ENCODE data around the gene LBX2. TPM values are rescaled to one million over a fixed set of nuclear protein-coding genes. Genes with fewer than 3 reads are reported as not detected.
A peak's percentile ranks its signal among the peaks of the same experiment; 100 is the strongest.

Gene LBX2
- total and polyA plus RNA-seq, 9 of the 15 experiments (the other 6 are each of a cell fraction or from before 2014, with no cell fraction given) = 0.39 to 6.2 (median 1.8) TPM; not detected in 1

DNA sequence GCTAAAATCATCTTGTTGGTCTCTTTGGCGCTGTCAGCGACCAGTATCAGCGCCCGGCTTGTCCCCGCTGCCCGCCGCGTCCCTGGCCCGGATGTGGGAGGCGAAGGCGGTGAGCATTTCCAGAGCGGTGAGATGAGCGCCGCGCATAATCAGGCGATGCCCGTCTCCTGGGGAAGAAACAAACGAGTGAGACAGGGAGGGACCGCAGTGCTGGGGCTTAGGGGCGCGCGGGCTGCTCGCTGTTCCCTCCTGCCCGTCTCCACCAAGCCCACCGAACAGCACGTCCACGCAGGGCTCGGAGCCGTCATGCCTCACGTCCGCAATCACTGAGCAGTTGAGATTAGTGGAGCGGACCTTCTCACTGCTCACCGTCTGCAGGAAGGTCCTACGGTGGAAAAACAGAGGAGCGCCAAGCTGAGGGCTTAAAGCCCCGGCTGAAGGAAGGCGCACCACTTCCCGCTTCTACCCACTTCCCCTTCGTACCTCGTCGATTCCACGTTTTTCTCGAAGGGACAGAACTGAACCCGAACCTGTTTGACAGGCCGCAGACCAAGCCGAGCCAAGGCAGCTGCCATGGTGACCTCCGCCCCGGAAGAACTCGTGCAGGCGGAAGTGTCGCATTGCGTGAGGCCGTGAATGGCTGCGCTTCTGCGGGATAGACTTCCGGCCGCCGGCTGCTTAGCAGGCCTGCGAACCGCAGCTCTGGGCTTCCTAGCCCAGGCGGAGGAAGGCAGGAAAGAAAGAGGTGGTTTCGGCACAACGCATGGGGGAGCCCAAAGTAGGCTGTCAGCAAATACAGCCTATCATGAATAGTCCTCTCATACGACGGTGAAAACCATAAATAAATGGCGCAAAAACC is 27.1 kb downstream of the LBX2 start, which contains the start of gene MRPL53 (continued):
- TF ChIP-seq, protein P1, sequence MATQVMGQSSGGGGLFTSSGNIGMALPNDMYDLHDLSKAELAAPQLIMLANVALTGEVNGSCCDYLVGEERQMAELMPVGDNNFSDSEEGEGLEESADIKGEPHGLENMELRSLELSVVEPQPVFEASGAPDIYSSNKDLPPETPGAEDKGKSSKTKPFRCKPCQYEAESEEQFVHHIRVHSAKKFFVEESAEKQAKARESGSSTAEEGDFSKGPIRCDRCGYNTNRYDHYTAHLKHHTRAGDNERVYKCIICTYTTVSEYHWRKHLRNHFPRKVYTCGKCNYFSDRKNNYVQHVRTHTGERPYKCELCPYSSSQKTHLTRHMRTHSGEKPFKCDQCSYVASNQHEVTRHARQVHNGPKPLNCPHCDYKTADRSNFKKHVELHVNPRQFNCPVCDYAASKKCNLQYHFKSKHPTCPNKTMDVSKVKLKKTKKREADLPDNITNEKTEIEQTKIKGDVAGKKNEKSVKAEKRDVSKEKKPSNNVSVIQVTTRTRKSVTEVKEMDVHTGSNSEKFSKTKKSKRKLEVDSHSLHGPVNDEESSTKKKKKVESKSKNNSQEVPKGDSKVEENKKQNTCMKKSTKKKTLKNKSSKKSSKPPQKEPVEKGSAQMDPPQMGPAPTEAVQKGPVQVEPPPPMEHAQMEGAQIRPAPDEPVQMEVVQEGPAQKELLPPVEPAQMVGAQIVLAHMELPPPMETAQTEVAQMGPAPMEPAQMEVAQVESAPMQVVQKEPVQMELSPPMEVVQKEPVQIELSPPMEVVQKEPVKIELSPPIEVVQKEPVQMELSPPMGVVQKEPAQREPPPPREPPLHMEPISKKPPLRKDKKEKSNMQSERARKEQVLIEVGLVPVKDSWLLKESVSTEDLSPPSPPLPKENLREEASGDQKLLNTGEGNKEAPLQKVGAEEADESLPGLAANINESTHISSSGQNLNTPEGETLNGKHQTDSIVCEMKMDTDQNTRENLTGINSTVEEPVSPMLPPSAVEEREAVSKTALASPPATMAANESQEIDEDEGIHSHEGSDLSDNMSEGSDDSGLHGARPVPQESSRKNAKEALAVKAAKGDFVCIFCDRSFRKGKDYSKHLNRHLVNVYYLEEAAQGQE (IDR thresholded peaks at IDR 0.05; ENCODE audit: borderline replicate concordance) = peak; percentile 22; the same call in 1 of the 2 replicates
- TF ChIP-seq, protein P1 (CRISPR knock-in tag; IDR thresholded peaks at IDR 0.05; ENCODE audit: low read depth) = 0 out of 2 replicates have a peak, but pooled peaks have one; percentile 80
- TF ChIP-seq RBM17 (IDR thresholded peaks at IDR 0.05; ENCODE audit: borderline replicate concordance, low read depth, low read length) = no peak
- TF ChIP-seq CTCFL (IDR thresholded peaks at IDR 0.05; ENCODE audit: borderline replicate concordance, insufficient read depth, low read depth, low read length, poor library complexity, severe bottlenecking) = no peak
- peak; percentile 85 for TF ChIP-seq CBX1 (IDR thresholded peaks at IDR 0.05; ENCODE audit: low read depth)
- TF ChIP-seq MAFK (IDR thresholded peaks at IDR 0.05; ENCODE audit: low read length) = no peak
- no peak for TF ChIP-seq ZNF174 (CRISPR knock-in tag; IDR thresholded peaks at IDR 0.05)
- no peak for TF ChIP-seq CC2D1A (IDR thresholded peaks at IDR 0.05)
- no peak for TF ChIP-seq ZNF444 (CRISPR knock-in tag; IDR thresholded peaks at IDR 0.05)
- TF ChIP-seq, protein P2, sequence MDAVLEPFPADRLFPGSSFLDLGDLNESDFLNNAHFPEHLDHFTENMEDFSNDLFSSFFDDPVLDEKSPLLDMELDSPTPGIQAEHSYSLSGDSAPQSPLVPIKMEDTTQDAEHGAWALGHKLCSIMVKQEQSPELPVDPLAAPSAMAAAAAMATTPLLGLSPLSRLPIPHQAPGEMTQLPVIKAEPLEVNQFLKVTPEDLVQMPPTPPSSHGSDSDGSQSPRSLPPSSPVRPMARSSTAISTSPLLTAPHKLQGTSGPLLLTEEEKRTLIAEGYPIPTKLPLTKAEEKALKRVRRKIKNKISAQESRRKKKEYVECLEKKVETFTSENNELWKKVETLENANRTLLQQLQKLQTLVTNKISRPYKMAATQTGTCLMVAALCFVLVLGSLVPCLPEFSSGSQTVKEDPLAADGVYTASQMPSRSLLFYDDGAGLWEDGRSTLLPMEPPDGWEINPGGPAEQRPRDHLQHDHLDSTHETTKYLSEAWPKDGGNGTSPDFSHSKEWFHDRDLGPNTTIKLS (IDR thresholded peaks at IDR 0.05; ENCODE audit: borderline replicate concordance, low read depth) = 0 out of 2 replicates have a peak, but pooled peaks have one; percentile 59
- TF ChIP-seq TBL1XR1 (IDR thresholded peaks at IDR 0.05; ENCODE audit: low read length in 2 of 2) = peak in 1 of 2 experiments; percentile 70; a peak in 1 of 4 replicates
- TF ChIP-seq EWSR1 (IDR thresholded peaks at IDR 0.05; ENCODE audit: borderline replicate concordance, low read depth, partially characterized antibody) = no peak
- no peak for TF ChIP-seq NCOA2 (IDR thresholded peaks at IDR 0.05; ENCODE audit: partially characterized antibody in 2 of 2)
- no peak for TF ChIP-seq ZNF347 (CRISPR knock-in tag; IDR thresholded peaks at IDR 0.05; ENCODE audit: low read depth)
- TF ChIP-seq MCM2 (IDR thresholded peaks at IDR 0.05; ENCODE audit: low read depth) = no peak
- no peak for TF ChIP-seq FOXJ3 (CRISPR knock-in tag; IDR thresholded peaks at IDR 0.05)

Measured in K562 (cell line).